ENCODE results near the gene NGB. TPM values are rescaled to one million over a fixed set of nuclear protein-coding genes. Genes with fewer than 3 reads are reported as not detected.

Gene NGB
- total RNA-seq, 1 experiment from 2014 or later = not detected

GRCh38 chr14:77260199-77260598 lies 10.8 kb downstream of the NGB start (continued):
- TF ChIP-seq, protein P1, sequence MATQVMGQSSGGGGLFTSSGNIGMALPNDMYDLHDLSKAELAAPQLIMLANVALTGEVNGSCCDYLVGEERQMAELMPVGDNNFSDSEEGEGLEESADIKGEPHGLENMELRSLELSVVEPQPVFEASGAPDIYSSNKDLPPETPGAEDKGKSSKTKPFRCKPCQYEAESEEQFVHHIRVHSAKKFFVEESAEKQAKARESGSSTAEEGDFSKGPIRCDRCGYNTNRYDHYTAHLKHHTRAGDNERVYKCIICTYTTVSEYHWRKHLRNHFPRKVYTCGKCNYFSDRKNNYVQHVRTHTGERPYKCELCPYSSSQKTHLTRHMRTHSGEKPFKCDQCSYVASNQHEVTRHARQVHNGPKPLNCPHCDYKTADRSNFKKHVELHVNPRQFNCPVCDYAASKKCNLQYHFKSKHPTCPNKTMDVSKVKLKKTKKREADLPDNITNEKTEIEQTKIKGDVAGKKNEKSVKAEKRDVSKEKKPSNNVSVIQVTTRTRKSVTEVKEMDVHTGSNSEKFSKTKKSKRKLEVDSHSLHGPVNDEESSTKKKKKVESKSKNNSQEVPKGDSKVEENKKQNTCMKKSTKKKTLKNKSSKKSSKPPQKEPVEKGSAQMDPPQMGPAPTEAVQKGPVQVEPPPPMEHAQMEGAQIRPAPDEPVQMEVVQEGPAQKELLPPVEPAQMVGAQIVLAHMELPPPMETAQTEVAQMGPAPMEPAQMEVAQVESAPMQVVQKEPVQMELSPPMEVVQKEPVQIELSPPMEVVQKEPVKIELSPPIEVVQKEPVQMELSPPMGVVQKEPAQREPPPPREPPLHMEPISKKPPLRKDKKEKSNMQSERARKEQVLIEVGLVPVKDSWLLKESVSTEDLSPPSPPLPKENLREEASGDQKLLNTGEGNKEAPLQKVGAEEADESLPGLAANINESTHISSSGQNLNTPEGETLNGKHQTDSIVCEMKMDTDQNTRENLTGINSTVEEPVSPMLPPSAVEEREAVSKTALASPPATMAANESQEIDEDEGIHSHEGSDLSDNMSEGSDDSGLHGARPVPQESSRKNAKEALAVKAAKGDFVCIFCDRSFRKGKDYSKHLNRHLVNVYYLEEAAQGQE (IDR thresholded peaks at IDR 0.05; ENCODE audit: low read depth) = no peak
- TF ChIP-seq POLR2A (IDR thresholded peaks at IDR 0.05; ENCODE audit: borderline replicate concordance, extremely low read depth, insufficient read depth, insufficient read length) = no peak

GRCh38 chr14:77259025-77259715 lies 11.8 kb downstream of the NGB start:
- TF ChIP-seq CBX3 (IDR thresholded peaks at IDR 0.05; ENCODE audit: low read depth) = no peak
- no peak for TF ChIP-seq SIN3A (IDR thresholded peaks at IDR 0.05; ENCODE audit: low read depth)
- TF ChIP-seq EZH2 (IDR thresholded peaks at IDR 0.05) = no peak
- TF ChIP-seq, protein P1 (IDR thresholded peaks at IDR 0.05; ENCODE audit: low read depth) = no peak
- TF ChIP-seq FOSL1 (IDR thresholded peaks at IDR 0.05; ENCODE audit: low read depth) = no peak
- H3K4me1 ChIP-seq (ENCODE audit: control insufficient read depth in 1 of 2, insufficient read depth in 2 of 2, low read length in 2 of 2) = no peaks in the 10 kb centered on the region
- H3K36me3 ChIP-seq (ENCODE audit: control insufficient read depth in 1 of 2, insufficient read depth in 2 of 2, low read length in 2 of 2) = no peaks in the 10 kb centered on the region
- H3K9ac ChIP-seq (ENCODE audit: low read length) = no peak overlapping the region
- H4K20me1 ChIP-seq (ENCODE audit: insufficient read depth) = no peaks in the 10 kb centered on the region
- ChIA-PET POLR2A (no interaction called here), CTCF (no interaction called here), RAD21 (ENCODE audit: low non-redundant PET in 1 of 2, low total read pairs in 2 of 2, uncharacterized antibody in 2 of 2, unreplicated experiment in 2 of 2) (no interaction called here)
- H3K9me3 ChIP-seq (ENCODE audit: control insufficient read depth in 1 of 2, insufficient read depth in 1 of 2, low read depth in 1 of 2, low read length in 2 of 2) = no peaks in the 10 kb centered on the region
- H3K4me3 ChIP-seq (replicated peaks in 1 of 2; ENCODE audit: low read depth in 1 of 2, low read length in 2 of 2) = no peak overlapping the region
- no peak overlapping the region for H2AFZ ChIP-seq (ENCODE audit: low read depth, low read length, poor library complexity, severe bottlenecking)
- no peak overlapping the region for H3K27ac ChIP-seq (ENCODE audit: low read depth, low read length)
- no peaks in the 10 kb centered on the region for H3K79me2 ChIP-seq (ENCODE audit: insufficient read depth, low read length)
- BruUV-seq (replicated peaks) = no TSS peak
- intact Hi-C loops (cut with micrococcal nuclease) = no loop called here
- no peak for DNase-seq (ENCODE audit: low read depth, low spot score)
- ATAC-seq = 0 out of 2 replicates have a peak, but pooled peaks have one; percentile 20
- H3K9me2 ChIP-seq (ENCODE audit: insufficient read depth) = no peaks in the 10 kb centered on the region
- no peaks in the 10 kb centered on the region for H3K27me3 ChIP-seq (ENCODE audit: insufficient read depth, low read length)
- no peak overlapping the region for H3K4me2 ChIP-seq (ENCODE audit: low read length)

Data from HCT116 (cell line).